Daoy (cell line): ENCODE results near the gene SFXN1. TPM values are rescaled to one million over a fixed set of nuclear protein-coding genes. Genes with fewer than 3 reads are reported as not detected.
A peak's percentile ranks its signal among the peaks of the same experiment; 100 is the strongest.

Experiments
- DNase-seq: peaks from one replicate; pipeline ENCODE4 v3.0.0-alpha.2; 2015; ENCODE audit warnings: low read depth
- total RNA-seq: library from RNA; depleted of rRNA; stranded (reverse); fragments of >200 nt; shearing (Covaris generic); gene quantifications from 2 replicates; pipeline ENCODE4 v1.2.3, GENCODE V29; 2014

SFXN1 gene
- total RNA-seq, 1 experiment from 2014 or later: 139 TPM

GRCh38 chr5:175541264-175541663 is 62.9 kb downstream of the SFXN1 start:
- DNase-seq: no peak

- peak; percentile 47 for DNase-seq
Measured at GRCh38 chr5:175542232-175542965, 64.0 kb downstream of the SFXN1 start.

- no peak for DNase-seq
Measured at GRCh38 chr5:175542966-175543235, 64.5 kb downstream of the SFXN1 start.

GRCh38 chr5:175544108-175544511 is 65.8 kb downstream of the SFXN1 start:
- DNase-seq: no peak

- no peak for DNase-seq
Measured at GRCh38 chr5:175544586-175544985, 66.2 kb downstream of the SFXN1 start.

- no peak for DNase-seq
Measured at GRCh38 chr5:175547842-175548241, 69.5 kb downstream of the SFXN1 start.

- no peak for DNase-seq
Measured at GRCh38 chr5:175548626-175549311, 70.4 kb downstream of the SFXN1 start.

GRCh38 chr5:175550055-175550805 is 71.9 kb downstream of the SFXN1 start:
- no peak for DNase-seq

- DNase-seq: no peak
Measured at GRCh38 chr5:175551266-175551665, 72.9 kb downstream of the SFXN1 start.

- DNase-seq: no peak
Measured at GRCh38 chr5:175554296-175554695, 75.9 kb downstream of the SFXN1 start.

GRCh38 chr5:175555168-175555785 is 76.9 kb downstream of the SFXN1 start:
- DNase-seq: no peak

GRCh38 chr5:175556794-175557193 is 78.4 kb downstream of the SFXN1 start:
- no peak for DNase-seq

- DNase-seq: no peak
Measured at GRCh38 chr5:175557778-175558177, 79.4 kb downstream of the SFXN1 start.

GRCh38 chr5:175558801-175559480 is 80.6 kb downstream of the SFXN1 start:
- DNase-seq: no peak

GRCh38 chr5:175560011-175560410 is 81.7 kb downstream of the SFXN1 start:
- DNase-seq: no peak

GRCh38 chr5:175561085-175561484 is 82.7 kb downstream of the SFXN1 start:
- no peak for DNase-seq

GRCh38 chr5:175564716-175565115 is 86.4 kb downstream of the SFXN1 start:
- DNase-seq: no peak

- no peak for DNase-seq
Measured at GRCh38 chr5:175566697-175567096, 88.3 kb downstream of the SFXN1 start.

- no peak for DNase-seq
Measured at GRCh38 chr5:175567954-175568353, 89.6 kb downstream of the SFXN1 start.

- no peak for DNase-seq
Measured at GRCh38 chr5:175569701-175570100, 91.3 kb downstream of the SFXN1 start.

GRCh38 chr5:175572886-175573285 is 94.5 kb downstream of the SFXN1 start:
- peak; percentile 87 for DNase-seq
